HG02623 (cell line): ENCODE measurements around the gene TNKS1BP1.
"Not testable (repeated sequence)": the region's sequence is repeated elsewhere in the genome, so short reads cannot be mapped to it uniquely, and the experiment has no call there.

Experiments
- ATAC-seq: cut with Tn5 transposase; IDR thresholded peaks from one replicate; pipeline ENCODE4 v1.9.1; 2021; ENCODE audit warnings: moderate library complexity; ENCODE audit not compliant: unreplicated experiment

Gene TNKS1BP1

DNA sequence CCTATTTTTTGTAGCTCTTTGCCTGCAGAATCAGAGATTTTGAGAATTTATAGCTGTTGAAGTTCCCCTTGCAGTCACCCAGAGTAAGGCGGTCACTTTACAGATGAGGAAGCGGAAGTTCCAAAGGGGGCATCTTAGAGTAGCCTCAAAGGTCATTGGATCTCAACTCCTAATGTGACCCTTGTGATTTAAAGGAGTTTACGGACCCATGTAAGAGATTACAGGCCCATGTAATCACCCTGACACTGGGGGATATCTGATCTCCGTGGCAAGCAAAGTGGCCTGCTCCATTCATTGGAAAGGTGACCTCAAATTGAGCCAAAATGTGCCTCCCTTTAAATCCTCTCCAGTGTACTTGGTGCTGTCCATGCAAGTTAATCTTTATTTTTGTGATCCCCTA is 29.1 kb upstream of the TNKS1BP1 start:
- no peak for ATAC-seq

GRCh38 chr11:57353446-57353845 is 28.7 kb upstream of the TNKS1BP1 start:
- ATAC-seq: no peak

DNA sequence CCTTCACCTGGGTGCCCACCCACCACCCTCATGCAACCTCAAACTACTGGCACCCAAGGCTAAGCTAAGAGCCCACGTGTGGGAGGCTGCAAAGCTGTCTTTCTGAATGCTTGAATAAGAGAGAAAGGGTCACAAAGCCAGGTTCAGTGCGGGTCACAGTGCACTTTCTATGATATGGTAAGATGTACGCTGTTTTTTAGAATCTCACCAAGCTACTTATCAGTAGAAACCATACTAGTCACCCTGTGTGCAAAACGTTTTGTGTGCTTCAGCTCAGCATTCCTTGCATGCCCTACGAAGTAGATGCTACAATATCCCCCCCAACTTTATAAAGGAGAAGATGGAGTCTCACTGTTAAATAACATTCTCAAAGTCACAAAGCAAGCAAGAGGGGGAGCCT is 28.3 kb upstream of the TNKS1BP1 start:
- ATAC-seq: no peak

DNA sequence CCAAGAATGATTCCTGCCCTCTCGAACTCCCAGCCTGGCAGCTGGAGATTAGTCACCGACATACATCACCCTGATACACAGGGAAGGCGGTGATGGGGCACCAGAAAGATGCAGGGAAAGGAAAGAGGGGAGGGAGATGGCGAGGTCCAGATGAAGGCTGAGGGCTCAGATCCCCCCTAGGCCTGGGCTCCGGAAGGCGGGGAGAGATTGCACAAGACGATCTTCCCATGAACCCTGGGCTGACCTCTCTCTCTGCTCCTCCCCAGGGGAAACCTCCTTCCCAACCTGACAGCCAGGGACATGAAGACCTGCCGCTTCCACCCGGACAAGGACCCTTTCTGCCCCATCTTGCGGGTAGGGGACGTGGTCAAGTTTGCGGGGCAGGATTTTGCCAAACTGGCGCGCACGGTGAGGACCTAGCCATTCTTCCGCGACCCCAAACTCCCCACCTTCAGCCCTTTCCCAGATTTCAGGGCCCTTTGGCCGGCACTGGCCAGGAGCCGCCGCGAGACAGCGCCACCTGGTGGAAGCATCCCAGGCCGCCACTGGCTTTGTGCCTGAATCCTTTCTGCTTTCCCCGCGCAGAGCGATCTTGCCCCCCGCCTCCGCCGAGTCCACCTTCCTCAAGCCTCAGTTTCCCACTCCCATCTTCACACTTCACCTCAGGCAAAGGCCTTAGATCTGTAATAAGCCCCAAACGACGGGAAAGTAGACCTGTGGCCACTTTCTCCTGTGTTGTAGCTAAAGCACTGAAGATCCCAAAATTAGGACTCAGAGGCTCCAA is 24.9 kb upstream of the TNKS1BP1 start:
- ATAC-seq: no peak

GRCh38 chr11:57348636-57349313 is 24.0 kb upstream of the TNKS1BP1 start:
- no peak for ATAC-seq

DNA sequence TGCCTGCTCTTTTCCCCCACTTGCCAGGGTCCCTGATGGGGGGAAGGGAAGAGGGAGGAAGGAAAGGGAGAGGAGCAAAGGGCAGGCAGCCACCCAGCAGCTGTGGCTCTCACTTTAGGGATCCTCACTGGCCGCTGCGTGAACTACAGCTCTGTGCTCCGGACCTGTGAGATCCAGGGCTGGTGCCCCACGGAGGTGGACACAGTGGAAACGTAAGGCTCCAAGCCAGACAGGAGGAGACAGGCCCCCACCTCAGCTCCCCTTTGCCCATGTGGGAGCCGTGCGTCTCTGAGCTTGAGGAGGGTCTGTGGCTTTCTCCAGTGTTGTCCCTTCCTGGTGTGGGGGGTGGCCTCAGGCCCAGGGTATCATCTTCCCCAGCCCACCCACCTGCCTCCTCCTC is 23.3 kb upstream of the TNKS1BP1 start:
- ATAC-seq: no peak

- ATAC-seq: no peak
Observed at GRCh38 chr11:57347336-57347735, 22.6 kb upstream of the TNKS1BP1 start.

DNA sequence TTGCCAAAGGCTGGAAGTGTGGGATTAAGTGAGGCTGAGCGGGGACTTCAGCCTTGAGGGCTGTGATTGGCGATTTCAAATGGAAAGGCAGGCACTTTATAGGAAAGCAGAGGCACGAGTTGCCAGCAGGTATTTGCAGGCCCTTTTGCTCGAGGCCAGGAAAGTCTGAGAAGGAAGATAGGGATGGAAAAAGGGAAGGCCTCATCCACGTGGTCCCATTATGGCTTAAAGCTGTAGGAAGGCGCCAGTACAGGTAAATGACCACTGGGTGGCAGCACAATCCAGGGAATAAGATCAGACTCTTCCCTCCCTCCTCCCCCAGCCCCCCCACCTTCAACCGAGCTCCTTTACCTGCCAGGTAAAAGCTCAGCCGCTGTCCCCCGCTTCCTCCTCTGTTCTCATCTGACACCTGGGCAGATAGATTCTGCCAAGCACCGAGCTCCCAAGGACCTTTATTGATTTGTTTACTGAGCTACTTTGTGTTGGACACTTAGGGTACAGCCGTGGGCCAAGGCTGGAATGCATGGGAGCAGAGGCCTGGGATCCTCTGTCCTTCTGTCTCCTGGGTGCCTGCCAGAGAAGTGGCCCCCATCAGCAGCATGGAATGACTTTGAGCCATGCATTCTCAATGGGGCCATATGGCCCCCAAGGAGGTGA is 20.9 kb upstream of the TNKS1BP1 start:
- peak; percentile 63 for ATAC-seq

DNA sequence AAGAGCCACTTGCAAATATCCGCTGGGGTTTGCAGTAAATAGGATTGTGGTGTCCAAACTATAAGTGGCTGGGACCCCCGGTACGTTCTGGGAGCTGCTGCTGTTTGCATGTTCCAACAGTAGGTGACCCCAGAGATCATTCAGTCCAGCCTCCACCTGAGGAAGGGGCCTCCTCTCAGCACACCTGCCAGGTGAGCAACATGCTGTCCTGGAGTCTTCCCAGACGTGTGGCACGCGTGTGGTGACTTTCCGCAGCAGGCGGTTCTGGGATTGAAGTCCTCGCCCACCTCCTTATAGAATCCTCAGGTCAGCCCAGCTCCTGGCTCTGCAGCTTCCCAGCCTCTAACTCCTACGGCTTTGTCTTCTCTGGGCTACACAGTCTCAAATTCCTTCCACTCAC is 20.1 kb upstream of the TNKS1BP1 start:
- ATAC-seq: no peak

DNA sequence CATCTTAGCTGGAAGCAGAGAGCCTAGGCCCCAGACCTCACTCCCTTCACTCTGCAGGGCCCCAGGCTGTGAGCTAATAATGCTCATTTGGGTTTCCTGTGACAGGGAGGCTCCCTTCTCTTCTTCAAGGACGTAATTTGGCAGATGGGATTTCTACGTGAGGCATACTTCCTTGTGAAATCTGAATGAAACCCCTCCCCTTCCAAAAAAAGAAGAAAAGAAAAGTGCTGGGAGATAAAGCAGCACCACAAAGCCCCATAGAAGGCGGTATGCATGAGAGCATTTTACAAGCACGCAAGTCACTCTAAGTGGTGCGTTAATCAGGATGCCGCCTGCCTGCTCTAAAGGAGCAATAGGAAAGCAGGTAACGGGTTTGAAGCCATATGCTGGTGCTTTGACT is 19.1 kb upstream of the TNKS1BP1 start:
- no peak for ATAC-seq

- no peak for ATAC-seq
Observed at GRCh38 chr11:57342702-57343101, 17.9 kb upstream of the TNKS1BP1 start.

- no peak for ATAC-seq
Observed at GRCh38 chr11:57341250-57341808, 16.6 kb upstream of the TNKS1BP1 start.

DNA sequence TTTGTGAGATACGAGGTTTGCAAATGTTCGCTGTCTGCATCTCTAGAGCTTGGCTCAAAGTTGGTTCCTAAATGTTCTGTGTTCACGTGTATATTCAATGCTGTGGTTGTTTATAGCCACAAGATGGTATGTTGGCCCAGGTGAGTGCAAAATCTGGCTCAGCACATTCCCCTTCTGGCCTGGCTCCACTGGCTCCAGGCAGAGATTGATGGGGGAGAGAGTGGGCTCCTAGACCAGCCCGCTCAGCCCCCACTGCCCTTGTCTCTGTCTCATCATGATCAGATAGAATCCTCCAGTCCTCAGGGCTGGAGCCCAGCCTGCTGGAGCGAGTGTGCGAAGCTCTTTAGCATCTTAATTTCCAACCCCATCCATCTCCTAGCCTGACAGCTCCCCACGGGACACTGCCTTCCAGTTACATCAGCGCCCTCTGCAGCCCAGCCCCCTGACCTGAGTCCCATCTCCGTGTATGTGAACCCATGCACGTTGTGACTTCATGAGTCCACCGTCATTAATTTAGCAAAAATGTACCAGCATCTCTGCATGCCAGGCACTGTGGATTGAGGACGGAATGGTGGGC is 15.4 kb upstream of the TNKS1BP1 start:
- no peak for ATAC-seq

GRCh38 chr11:57339328-57339727 is 14.6 kb upstream of the TNKS1BP1 start:
- no peak for ATAC-seq

GRCh38 chr11:57338142-57338541 is 13.4 kb upstream of the TNKS1BP1 start, which contains the start of gene P2RX3:
Gene P2RX3, plus strand, starts transcription at chr11:57338352. Its CDS starts 199 bp downstream, at chr11:57338551.
- ATAC-seq: no peak

DNA sequence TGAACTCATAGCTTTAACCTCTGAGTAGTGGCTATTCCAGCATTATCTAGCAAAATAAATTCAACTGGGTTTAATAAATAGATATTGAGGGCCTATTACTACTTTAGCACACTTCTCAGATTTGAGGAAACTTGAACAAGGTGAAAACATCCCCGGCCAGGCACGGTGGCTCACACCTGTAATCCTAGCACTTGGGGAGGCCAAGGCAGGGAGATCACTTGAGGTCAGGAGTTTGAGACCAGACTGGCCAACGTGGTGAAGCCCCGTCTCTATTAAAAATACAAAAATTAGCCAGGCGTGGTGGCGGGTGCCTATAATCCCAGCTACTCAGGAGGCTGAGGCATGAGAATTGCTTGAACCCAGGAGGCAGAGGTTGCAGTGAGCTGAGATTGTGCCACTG is 12.1 kb upstream of the TNKS1BP1 start:
- not testable (repeated sequence) for ATAC-seq

- no peak for ATAC-seq
Observed at GRCh38 chr11:57336111-57336666, 11.4 kb upstream of the TNKS1BP1 start.

- peak; percentile 99 for ATAC-seq
Observed at GRCh38 chr11:57335343-57336110, 10.8 kb upstream of the TNKS1BP1 start, which contains the start of gene SSRP1. Gene SSRP1, minus strand, starts transcription at chr11:57335892. Its CDS starts 771 bp downstream, at chr11:57335121.

DNA sequence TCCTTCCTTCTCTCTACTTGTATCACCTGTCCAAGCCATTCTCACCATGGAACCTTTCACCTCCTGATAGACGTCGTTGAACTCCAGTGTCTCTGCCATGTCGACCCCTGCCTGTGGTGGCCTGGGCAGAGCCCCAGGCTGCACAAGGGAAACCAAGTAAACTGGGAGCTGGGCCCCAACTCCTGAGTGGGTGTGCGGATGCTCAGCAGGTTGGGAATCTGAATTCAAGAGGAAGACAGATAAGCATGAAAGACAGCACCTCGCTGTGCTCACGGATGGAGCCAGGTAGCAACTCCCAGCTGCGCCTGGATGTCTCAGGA is 10.2 kb upstream of the TNKS1BP1 start:
- no peak for ATAC-seq
